ENCODE measurements around the gene DPM3. TPM values are rescaled to one million over a fixed set of nuclear protein-coding genes. Genes with fewer than 3 reads are reported as not detected.

The DPM3 gene
- total and polyA plus RNA-seq, 4 experiments from 2014 or later: 51.6 to 119 (median 77.2) TPM

DNA sequence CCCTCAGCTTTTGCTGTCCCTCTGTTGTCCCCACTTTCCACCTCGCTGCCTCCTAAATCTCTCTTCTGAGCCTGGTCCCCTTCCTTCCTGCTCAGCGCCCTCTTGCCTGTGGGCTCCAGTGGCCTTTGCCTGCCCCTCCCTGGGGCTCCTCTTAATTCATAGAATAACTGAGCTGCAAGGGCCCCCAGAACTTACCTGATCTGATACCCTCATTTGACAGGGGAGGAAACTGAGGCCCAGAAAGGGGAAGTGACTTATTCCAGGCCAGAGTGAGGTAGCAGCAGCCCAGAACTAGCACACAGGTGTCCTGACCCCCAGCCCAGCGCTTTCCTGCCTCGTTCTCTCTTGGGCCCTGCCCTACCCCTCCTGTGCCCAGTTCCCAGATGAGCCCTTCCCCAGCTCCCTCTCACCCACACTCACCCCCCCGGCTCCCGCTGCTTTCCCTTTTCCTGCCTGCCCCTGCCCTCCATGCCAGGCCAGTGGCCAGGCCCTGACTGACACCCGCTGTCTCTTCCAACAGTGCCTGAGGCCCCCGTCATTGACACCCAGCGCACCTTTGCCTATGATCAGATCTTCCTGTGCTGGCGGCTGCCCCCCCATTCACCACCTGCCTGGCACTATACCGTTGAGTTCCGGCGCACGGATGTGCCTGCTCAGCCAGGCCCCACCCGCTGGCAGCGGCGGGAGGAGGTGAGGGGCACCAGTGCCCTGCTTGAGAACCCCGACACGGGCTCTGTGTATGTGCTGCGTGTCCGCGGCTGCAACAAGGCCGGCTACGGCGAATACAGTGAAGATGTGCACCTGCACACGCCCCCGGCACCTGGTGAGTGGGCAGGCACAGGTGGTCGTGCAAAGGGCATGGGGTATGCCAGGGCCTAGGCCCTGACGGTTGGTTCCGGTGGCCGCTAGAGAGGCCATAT, 39.0 kb upstream of the DPM3 start:
- intact Hi-C loops (cut with micrococcal nuclease): loop anchor here (10.0 kb wide), 1 partner anchor 145 kb away; the partner anchor contains the start of gene RUSC1
- H3K4me1 ChIP-seq (ENCODE audit: insufficient read depth, low read length): peaks cover 29% of the 10 kb centered on the region
- H3K27me3 Mint-ChIP-seq: no peaks in the 10 kb centered on the region
- H3K27me3 ChIP-seq (ENCODE audit: insufficient read depth, low read length): no peaks in the 10 kb centered on the region
- H3K36me3 Mint-ChIP-seq: peaks cover 17 to 42% of the 10 kb centered on the region in 2 donors
- peaks cover 12 to 29% (median 18%) of the 10 kb centered on the region in 4 donors for H3K4me1 Mint-ChIP-seq
- H3K4me3 Mint-ChIP-seq: no peak overlapping the region
- H3K9me3 Mint-ChIP-seq: no peaks in the 10 kb centered on the region
- POLR2A ChIA-PET (ENCODE audit: partially characterized antibody): interaction anchor here (2.8 kb wide), 1 partner anchor 14 kb away, joined by 25 read pairs; no protein-coding TSS in a partner anchor
- peak overlapping the region in 2 of 7 donors; percentile 12 to 64 for H3K27ac Mint-ChIP-seq
- H3K4me3 ChIP-seq (ENCODE audit: low read length in 2 of 2): no peak overlapping the region
- H3K9me3 ChIP-seq (ENCODE audit: control insufficient read depth in 1 of 2, low read length in 2 of 2): no peaks in the 10 kb centered on the region
- CTCF ChIA-PET (ENCODE audit: partially characterized antibody): interaction anchor here (1.3 to 9.9 kb wide), 3 partner anchors 14 to 23 kb away, joined by 3 to 145 read pairs (median 4); no protein-coding TSS in a partner anchor
- peaks cover 23% of the 10 kb centered on the region for H3K36me3 ChIP-seq (ENCODE audit: insufficient read depth, low read length)
- no peak for DNase-seq
- H3K27ac ChIP-seq (ENCODE audit: low read depth, low read length): no peak overlapping the region

DNA sequence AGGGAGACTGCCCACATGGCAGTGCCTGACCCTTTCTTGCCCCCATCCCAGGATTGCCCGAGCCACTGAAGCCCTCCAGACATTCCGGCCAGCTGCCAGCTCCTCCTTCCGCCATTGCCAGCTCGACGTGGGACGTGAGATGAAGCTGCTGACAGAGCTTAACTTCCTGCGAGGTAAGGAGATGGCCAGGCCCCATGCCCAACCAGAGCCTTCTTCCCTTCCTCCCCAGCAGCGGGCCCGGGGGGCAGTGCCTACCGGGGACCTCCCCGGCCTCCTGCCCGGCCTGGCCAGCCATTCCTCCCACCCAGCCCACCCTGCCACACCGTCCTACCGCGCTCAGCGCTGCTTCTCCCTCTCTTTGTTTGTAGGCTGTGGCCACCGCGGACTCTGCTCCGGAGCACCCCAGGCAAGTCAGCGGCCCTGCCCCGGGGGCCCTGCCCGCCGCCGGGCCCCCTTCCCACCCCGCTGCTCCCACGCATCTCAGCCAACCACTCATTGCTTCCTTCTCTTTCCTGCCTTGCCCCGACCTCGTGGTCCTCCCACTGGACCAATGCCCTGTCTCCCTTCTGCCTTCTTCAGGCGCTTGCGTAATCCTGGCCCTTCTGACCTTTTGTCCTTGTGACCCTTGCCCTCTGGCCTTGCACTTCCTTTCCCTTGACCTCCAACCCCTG, 38.2 kb upstream of the DPM3 start:
- ChIA-PET POLR2A (ENCODE audit: partially characterized antibody) (interaction anchor here (1.8 to 2.8 kb wide), 2 partner anchors 15 to 31 kb away, joined by 7 to 25 read pairs; no protein-coding TSS in a partner anchor), CTCF (ENCODE audit: partially characterized antibody) (interaction anchor here (0.7 to 9.9 kb wide), 7 partner anchors 10 to 87 kb away, joined by 3 to 145 read pairs (median 8); partner anchors contain the start of gene THBS3)
- H3K9me3 Mint-ChIP-seq: no peaks in the 10 kb centered on the region
- Histone ChIP-seq H3K27ac (ENCODE audit: low read depth, low read length) (no peak overlapping the region), H3K27me3 (ENCODE audit: insufficient read depth, low read length) (no peaks in the 10 kb centered on the region), H3K9me3 (ENCODE audit: control insufficient read depth in 1 of 2, low read length in 2 of 2) (no peaks in the 10 kb centered on the region), H3K4me3 (ENCODE audit: low read length in 2 of 2) (no peak overlapping the region), H3K4me1 (ENCODE audit: insufficient read depth, low read length) (peaks cover 32% of the 10 kb centered on the region), H3K36me3 (ENCODE audit: insufficient read depth, low read length) (peaks cover 23% of the 10 kb centered on the region)
- DNase-seq: no peak
- no peak overlapping the region for H3K4me3 Mint-ChIP-seq
- H3K36me3 Mint-ChIP-seq: peaks cover 17 to 43% of the 10 kb centered on the region in 2 donors
- intact Hi-C loops (cut with micrococcal nuclease): loop anchor here (10.0 kb wide), 1 partner anchor 146 kb away; the partner anchor contains the start of gene RUSC1
- H3K27me3 Mint-ChIP-seq: no peaks in the 10 kb centered on the region
- peaks cover 18 to 37% (median 24%) of the 10 kb centered on the region in 4 donors for H3K4me1 Mint-ChIP-seq
- peak overlapping the region in 1 of 7 donors; percentile 12 for H3K27ac Mint-ChIP-seq

DNA sequence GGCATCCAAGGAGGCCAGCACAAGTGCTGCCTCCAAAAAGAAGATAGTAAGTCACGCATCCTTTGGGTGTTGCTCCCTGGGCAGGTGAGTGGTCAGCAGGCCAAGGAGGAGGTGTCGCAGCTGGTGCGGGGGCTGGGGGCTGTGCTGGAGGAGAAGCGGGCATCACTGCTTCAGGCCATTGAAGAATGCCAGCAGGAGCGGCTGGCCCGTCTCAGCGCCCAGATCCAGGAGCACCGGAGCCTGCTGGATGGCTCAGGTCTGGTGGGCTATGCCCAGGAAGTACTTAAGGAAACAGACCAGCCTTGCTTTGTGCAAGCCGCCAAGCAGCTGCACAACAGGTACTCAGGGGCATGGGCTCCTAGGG, 37.6 kb upstream of the DPM3 start:
- peaks cover 23% of the 10 kb centered on the region for H3K36me3 ChIP-seq (ENCODE audit: insufficient read depth, low read length)
- Mint-ChIP-seq H3K27ac (peak overlapping the region in 1 of 7 donors; percentile 8), H3K36me3 (peaks cover 13 to 43% of the 10 kb centered on the region in 2 donors), H3K4me1 (peaks cover 22 to 43% (median 30%) of the 10 kb centered on the region in 4 donors), H3K4me3 (no peak overlapping the region), H3K9me3 (no peaks in the 10 kb centered on the region), H3K27me3 (no peaks in the 10 kb centered on the region)
- ChIA-PET POLR2A (ENCODE audit: partially characterized antibody) (interaction anchor here (0.7 to 2.8 kb wide), 7 partner anchors 8 to 145 kb away, joined by 3 to 25 read pairs (median 4); no protein-coding TSS in a partner anchor), CTCF (ENCODE audit: partially characterized antibody) (interaction anchor here (0.5 to 9.9 kb wide), 10 partner anchors 10 to 412 kb away, joined by 3 to 145 read pairs (median 4); no protein-coding TSS in a partner anchor)
- no peaks in the 10 kb centered on the region for H3K9me3 ChIP-seq (ENCODE audit: control insufficient read depth in 1 of 2, low read length in 2 of 2)
- intact Hi-C loops (cut with micrococcal nuclease): loop anchor here (10.0 kb wide), 1 partner anchor 147 kb away; the partner anchor contains the start of gene RUSC1
- no peak overlapping the region for H3K27ac ChIP-seq (ENCODE audit: low read depth, low read length)
- DNase-seq: no peak
- peaks cover 36% of the 10 kb centered on the region for H3K4me1 ChIP-seq (ENCODE audit: insufficient read depth, low read length)
- H3K27me3 ChIP-seq (ENCODE audit: insufficient read depth, low read length): no peaks in the 10 kb centered on the region
- no peak overlapping the region for H3K4me3 ChIP-seq (ENCODE audit: low read length in 2 of 2)

DNA sequence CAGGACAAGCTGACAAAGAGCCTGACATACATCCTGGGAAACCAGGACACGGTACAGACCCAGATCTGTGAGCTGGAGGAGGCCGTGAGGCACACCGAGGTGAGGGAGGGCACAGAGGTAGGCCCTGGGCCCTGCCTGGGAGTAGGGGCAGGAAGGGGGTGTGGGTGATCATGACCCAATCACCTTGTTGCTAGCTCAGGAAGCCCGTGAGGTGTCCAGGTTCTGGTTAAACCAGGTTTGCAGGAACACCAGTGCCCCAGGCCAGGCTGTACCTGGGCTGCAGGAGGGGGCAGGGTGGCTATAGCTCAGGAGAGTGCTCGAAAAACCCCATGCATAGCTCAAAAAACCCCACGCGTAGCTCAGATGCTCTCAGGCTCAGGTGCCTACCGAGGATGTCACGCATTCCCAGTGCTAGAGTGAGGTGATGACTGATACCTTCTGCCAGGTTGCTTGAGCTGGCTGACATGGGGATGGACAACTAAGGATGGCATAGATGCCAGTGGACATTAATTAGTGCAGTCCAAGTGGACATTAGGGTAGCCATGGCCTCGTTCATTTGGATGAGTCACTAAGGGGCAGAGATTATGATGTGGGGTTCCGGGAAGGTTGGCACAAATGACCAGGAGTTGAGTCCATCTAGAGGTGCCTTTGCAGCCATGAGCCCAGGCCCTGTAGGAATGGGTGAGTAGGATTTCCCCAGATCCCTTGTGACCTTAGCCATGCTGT, 37.0 kb upstream of the DPM3 start:
- H3K27me3 ChIP-seq (ENCODE audit: insufficient read depth, low read length): no peaks in the 10 kb centered on the region
- no peaks in the 10 kb centered on the region for H3K9me3 ChIP-seq (ENCODE audit: control insufficient read depth in 1 of 2, low read length in 2 of 2)
- H3K36me3 ChIP-seq (ENCODE audit: insufficient read depth, low read length): peaks cover 23% of the 10 kb centered on the region
- H3K9me3 Mint-ChIP-seq: no peaks in the 10 kb centered on the region
- H3K4me3 Mint-ChIP-seq: no peak overlapping the region
- H3K27me3 Mint-ChIP-seq: no peaks in the 10 kb centered on the region
- H3K4me1 ChIP-seq (ENCODE audit: insufficient read depth, low read length): peaks cover 39% of the 10 kb centered on the region
- ChIA-PET CTCF (ENCODE audit: partially characterized antibody) (interaction anchor here (0.5 to 9.9 kb wide), 13 partner anchors 9 to 412 kb away, joined by 3 to 145 read pairs (median 4); no protein-coding TSS in a partner anchor), POLR2A (ENCODE audit: partially characterized antibody) (interaction anchor here (0.7 to 2.8 kb wide), 9 partner anchors 9 to 145 kb away, joined by 3 to 25 read pairs (median 4); no protein-coding TSS in a partner anchor)
- DNase-seq: no peak
- H3K4me3 ChIP-seq (ENCODE audit: low read length in 2 of 2): no peak overlapping the region
- peak overlapping the region in 3 of 7 donors; percentile 8 to 79 (median 36) for H3K27ac Mint-ChIP-seq
- H3K27ac ChIP-seq (ENCODE audit: low read depth, low read length): no peak overlapping the region
- peaks cover 13 to 46% of the 10 kb centered on the region in 2 donors for H3K36me3 Mint-ChIP-seq
- intact Hi-C loops (cut with micrococcal nuclease): loop anchor here (10.0 kb wide), 1 partner anchor 147 kb away; the partner anchor contains the start of gene RUSC1
- H3K4me1 Mint-ChIP-seq: peaks cover 24 to 47% (median 32%) of the 10 kb centered on the region in 4 donors

DNA sequence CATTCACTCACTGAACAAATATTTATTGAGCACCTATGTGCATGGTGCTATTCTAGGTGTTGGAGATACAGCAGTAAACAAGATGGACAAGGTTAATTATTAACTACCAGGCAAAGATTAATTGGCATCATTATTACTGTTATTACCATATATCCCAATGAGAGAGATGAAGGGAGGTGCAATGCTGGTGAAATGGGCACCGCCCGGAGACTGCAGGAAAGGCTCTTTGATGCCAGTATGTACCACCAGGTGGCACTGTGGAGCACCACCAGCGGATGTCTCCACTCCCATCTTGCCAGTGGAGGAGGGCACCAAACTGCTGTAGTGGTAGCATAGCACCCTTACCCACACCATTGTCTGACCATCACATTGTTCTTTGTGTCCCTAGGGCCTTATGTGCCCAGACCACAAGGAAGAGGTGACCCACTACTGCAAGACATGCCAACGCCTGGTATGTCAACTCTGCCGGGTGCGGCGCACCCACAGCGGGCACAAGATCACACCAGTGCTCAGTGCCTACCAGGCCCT, 36.3 kb upstream of the DPM3 start:
- Mint-ChIP-seq H3K9me3 (no peaks in the 10 kb centered on the region), H3K4me1 (peaks cover 29 to 55% (median 39%) of the 10 kb centered on the region in 4 donors), H3K27ac (peak overlapping the region; percentile 53 to 90 (median 80)), H3K4me3 (peak overlapping the region in 7 of 8 donors; percentile 19 to 88 (median 48)), H3K36me3 (peaks cover 13 to 45% of the 10 kb centered on the region in 2 donors), H3K27me3 (no peaks in the 10 kb centered on the region)
- peak; percentile 76 to 81 (median 77) for DNase-seq
- peaks cover 23% of the 10 kb centered on the region for H3K36me3 ChIP-seq (ENCODE audit: insufficient read depth, low read length)
- POLR2A ChIA-PET (ENCODE audit: partially characterized antibody): interaction anchor here (0.8 to 4.6 kb wide), 11 partner anchors 17 to 146 kb away, joined by 3 to 48 read pairs (median 5); partner anchors contain the start of gene SCAMP3
- no peaks in the 10 kb centered on the region for H3K27me3 ChIP-seq (ENCODE audit: insufficient read depth, low read length)
- no peak overlapping the region for H3K4me3 ChIP-seq (ENCODE audit: low read length in 2 of 2)
- H3K9me3 ChIP-seq (ENCODE audit: control insufficient read depth in 1 of 2, low read length in 2 of 2): no peaks in the 10 kb centered on the region
- H3K27ac ChIP-seq (ENCODE audit: low read depth, low read length): no peak overlapping the region
- intact Hi-C loops (cut with micrococcal nuclease): loop anchor here (1.0 to 10.0 kb wide), 4 partner anchors 17 to 416 kb away; partner anchors contain the start of gene RUSC1
- CTCF ChIA-PET (ENCODE audit: partially characterized antibody): interaction anchor here (1.0 to 9.9 kb wide), 10 partner anchors 8 to 91 kb away, joined by 3 to 145 read pairs (median 10); partner anchors contain the start of gene THBS3
- H3K4me1 ChIP-seq (ENCODE audit: insufficient read depth, low read length): peaks cover 46% of the 10 kb centered on the region
